OCI-LY7 (cell line): ENCODE results near the gene FTO. TPM values are rescaled to one million over a fixed set of nuclear protein-coding genes. Genes with fewer than 3 reads are reported as not detected.

Source experiments
- BruUV-seq: library from RNA; stranded (reverse); fragments of 400-500 nt; replicated peaks from 2 replicates; lab custom pipeline; 2021; lab: Mats Ljungman, UMichigan
- CTCF ChIA-PET: fragments of 300-600 bp; sonication (Branson Sonifier 250); formaldehyde crosslinking; loops from one replicate; lab custom pipeline; 2022; ENCODE audit warnings: antibody characterized with exemption; ENCODE audit not compliant: unreplicated experiment; lab: Charles Lee
- POLR2A ChIA-PET: fragments of 300-600 bp; sonication (Branson Sonifier 250); formaldehyde crosslinking; loops from one replicate; lab custom pipeline; 2022; ENCODE audit warnings: antibody characterized with exemption; lab: Charles Lee
- DNase-seq: peaks from one replicate; pipeline ENCODE4 v3.0.0-alpha.2; 2015; ENCODE audit warnings: low spot score
- H2AFZ ChIP-seq: fragments of 200-600 bp; sonication (generic), shearing (Covaris generic); 2 replicates; pipeline ENCODE4 v1.6.1; 2014; ENCODE audit warnings: mild to moderate bottlenecking, antibody characterized with exemption, low read length, moderate library complexity
- H3K27ac ChIP-seq: fragments of 200-600 bp; sonication (generic); 2 replicates; pipeline ENCODE4 v1.5.1; 2014; ENCODE audit warnings: mixed run types, low read depth, mild to moderate bottlenecking, moderate library complexity, low read length, inconsistent platforms; ENCODE audit not compliant: poor library complexity, severe bottlenecking
- H3K36me3 ChIP-seq: fragments of 200-600 bp; sonication (generic); 2 replicates; pipeline ENCODE4 v1.6.1; 2014; ENCODE audit warnings: mild to moderate bottlenecking, antibody characterized with exemption, low read length, moderate library complexity, mixed read lengths; ENCODE audit not compliant: insufficient read depth
- H3K4me1 ChIP-seq: fragments of 200-600 bp; sonication (generic); 2 replicates; pipeline ENCODE4 v1.5.1; 2014; ENCODE audit warnings: mild to moderate bottlenecking, low read length; ENCODE audit not compliant: insufficient read depth, poor library complexity, severe bottlenecking
- H3K4me2 ChIP-seq: fragments of 200-600 bp; sonication (generic); 2 replicates; pipeline ENCODE4 v1.6.1; 2014; ENCODE audit warnings: mild to moderate bottlenecking, low read length
- H3K4me3 ChIP-seq: fragments of 200-600 bp; sonication (generic); 2 replicates; pipeline ENCODE4 v1.5.1; 2014; ENCODE audit warnings: mild to moderate bottlenecking, low read depth, low read length; ENCODE audit not compliant: poor library complexity, severe bottlenecking
- H3K79me2 ChIP-seq: fragments of 200-600 bp; sonication (generic); 2 replicates; pipeline ENCODE4 v1.6.1; 2016; ENCODE audit warnings: low read depth, mild to moderate bottlenecking, low read length, moderate library complexity, mixed read lengths; ENCODE audit not compliant: insufficient read depth
- H3K9me2 ChIP-seq: fragments of 200-600 bp; sonication (generic); 2 replicates; pipeline ENCODE4 v1.6.1; 2016; ENCODE audit warnings: mild to moderate bottlenecking, low read length, mixed read lengths; ENCODE audit not compliant: insufficient read depth
- H3K9me3 ChIP-seq: fragments of 200-600 bp; sonication (generic); 2 replicates; pipeline ENCODE4 v1.6.1; 2014; ENCODE audit warnings: mild to moderate bottlenecking, mixed run types, low read length, mixed read lengths
- H4K20me1 ChIP-seq: fragments of 200-600 bp; sonication (generic); 2 replicates; pipeline ENCODE4 v1.6.1; 2014; ENCODE audit warnings: mild to moderate bottlenecking, antibody characterized with exemption, low read length, moderate library complexity, mixed read lengths; ENCODE audit not compliant: insufficient read depth
- EZH2phosphoT487 ChIP-seq: fragments of 200-600 bp; sonication (generic); IDR thresholded peaks from 2 replicates; pipeline ENCODE4 v1.6.1; 2018; ENCODE audit warnings: low read depth, borderline replicate concordance, mild to moderate bottlenecking, mixed run types, antibody characterized with exemption, low read length, moderate library complexity, mixed read lengths
- intact Hi-C: fragments of 100-400 bp; cut with micrococcal nuclease; formaldehyde crosslinking; loops from one replicate; pipeline ENCODE4 v1.10.0; 2022; ENCODE audit not compliant: unreplicated experiment
- total RNA-seq, 2 experiments: library from RNA; depleted of rRNA in 1 of 2; stranded (reverse); fragments of >200 nt in 1 of 2; shearing (Covaris generic) in 1 of 2; gene quantifications; 2 replicates each; pipeline ENCODE4 v1.2.3, GENCODE V29; 2014 to 2022
- TF ChIP-seq, protein P1 (sequence below): fragments of 200-600 bp; sonication (generic); conservative IDR thresholded peaks from 2 replicates; pipeline ENCODE4 v1.5.1; 2014; ENCODE audit warnings: mild to moderate bottlenecking, antibody characterized with exemption, low read length, moderate library complexity, mixed read lengths

FTO gene
- total RNA-seq, 2 experiments from 2014 or later = 57.1 to 68.0 TPM

DNA sequence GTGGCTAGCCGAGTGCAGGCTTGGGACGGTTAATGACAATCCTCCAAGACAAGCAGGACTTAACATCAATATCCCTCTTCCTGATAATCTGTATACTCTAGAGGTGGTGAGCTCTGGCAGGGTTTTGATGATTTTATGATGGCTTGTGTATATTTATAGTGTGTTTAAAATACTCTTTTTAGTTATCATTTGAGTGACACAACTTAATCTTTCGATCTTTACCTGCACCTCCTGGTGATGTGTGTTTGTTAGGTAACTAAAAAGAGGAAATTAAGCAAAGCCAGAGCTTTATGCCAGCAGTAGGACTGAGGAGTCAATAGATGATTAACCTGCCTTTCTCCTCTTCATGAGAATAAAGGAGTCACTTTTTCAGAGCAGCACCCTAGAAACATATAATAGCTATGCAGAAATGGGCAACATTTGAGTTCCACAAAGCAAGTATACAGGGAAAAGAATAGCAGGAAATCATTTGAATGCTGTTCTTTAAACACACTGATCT, 372.1 kb downstream of the FTO start:
- TF ChIP-seq EZH2phosphoT487 = no peak
- TF ChIP-seq, protein P1, sequence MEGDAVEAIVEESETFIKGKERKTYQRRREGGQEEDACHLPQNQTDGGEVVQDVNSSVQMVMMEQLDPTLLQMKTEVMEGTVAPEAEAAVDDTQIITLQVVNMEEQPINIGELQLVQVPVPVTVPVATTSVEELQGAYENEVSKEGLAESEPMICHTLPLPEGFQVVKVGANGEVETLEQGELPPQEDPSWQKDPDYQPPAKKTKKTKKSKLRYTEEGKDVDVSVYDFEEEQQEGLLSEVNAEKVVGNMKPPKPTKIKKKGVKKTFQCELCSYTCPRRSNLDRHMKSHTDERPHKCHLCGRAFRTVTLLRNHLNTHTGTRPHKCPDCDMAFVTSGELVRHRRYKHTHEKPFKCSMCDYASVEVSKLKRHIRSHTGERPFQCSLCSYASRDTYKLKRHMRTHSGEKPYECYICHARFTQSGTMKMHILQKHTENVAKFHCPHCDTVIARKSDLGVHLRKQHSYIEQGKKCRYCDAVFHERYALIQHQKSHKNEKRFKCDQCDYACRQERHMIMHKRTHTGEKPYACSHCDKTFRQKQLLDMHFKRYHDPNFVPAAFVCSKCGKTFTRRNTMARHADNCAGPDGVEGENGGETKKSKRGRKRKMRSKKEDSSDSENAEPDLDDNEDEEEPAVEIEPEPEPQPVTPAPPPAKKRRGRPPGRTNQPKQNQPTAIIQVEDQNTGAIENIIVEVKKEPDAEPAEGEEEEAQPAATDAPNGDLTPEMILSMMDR = no peak
- POLR2A ChIA-PET = no interaction called here
- intact Hi-C loops = no loop called here
- Histone ChIP-seq H3K4me1 (no peaks in the 10 kb centered on the region), H3K79me2 (no peaks in the 10 kb centered on the region), H3K9me2 (no peaks in the 10 kb centered on the region), H3K9me3 (no peaks in the 10 kb centered on the region), H2AFZ (no peak overlapping the region), H3K36me3 (no peaks in the 10 kb centered on the region), H3K4me2 (no peak overlapping the region), H4K20me1 (no peaks in the 10 kb centered on the region), H3K27ac (no peak overlapping the region), H3K4me3 (no peak overlapping the region)
- DNase-seq = no peak
- CTCF ChIA-PET = no interaction called here
- BruUV-seq = no TSS peak

DNA sequence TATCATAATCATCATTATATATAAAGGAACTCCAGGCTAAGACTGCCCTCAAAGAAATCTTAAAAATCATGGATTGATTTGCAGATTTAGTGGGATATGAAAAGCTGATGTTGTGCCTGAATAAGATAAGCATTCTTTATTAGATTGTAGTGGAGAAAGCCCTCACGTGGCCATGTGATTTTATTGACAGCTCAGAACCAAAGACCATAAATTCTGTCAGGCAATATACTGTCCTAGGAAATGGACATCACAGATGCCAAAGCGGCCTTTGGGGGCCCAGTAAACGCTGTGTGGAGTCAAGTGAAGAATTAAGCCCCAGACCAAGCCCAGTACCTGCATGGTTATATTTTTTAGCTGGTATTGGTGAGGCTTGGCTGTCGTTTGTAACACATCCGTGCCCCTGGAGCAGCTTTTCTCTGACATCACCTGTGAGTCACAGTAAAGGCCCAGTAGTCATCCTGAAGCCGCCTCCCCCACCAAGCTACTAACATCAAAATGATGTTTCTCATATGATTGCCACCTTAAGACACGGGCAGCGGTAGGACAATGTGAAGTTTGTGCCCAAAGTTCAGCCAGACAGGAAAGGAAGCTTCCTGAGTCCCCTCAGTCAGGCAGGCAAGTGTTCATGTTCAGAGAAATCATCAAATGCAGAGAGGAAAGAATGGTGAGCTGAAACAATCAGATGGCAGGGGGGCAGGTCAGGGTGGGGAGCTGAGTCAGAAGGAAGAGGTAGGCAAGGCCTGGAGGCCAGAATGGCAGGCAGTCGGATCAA, 373.3 kb downstream of the FTO start:
- H3K4me1 ChIP-seq = no peaks in the 10 kb centered on the region
- intact Hi-C loops = no loop called here
- H2AFZ ChIP-seq = no peak overlapping the region
- ChIA-PET CTCF (no interaction called here), POLR2A (interaction anchor here (0.7 kb wide), 1 partner anchor 710 kb away, joined by 3 read pairs; no protein-coding TSS in a partner anchor)
- no TSS peak for BruUV-seq
- no peak overlapping the region for H3K4me2 ChIP-seq
- H4K20me1 ChIP-seq = no peaks in the 10 kb centered on the region
- no peak overlapping the region for H3K4me3 ChIP-seq
- H3K36me3 ChIP-seq = no peaks in the 10 kb centered on the region
- no peaks in the 10 kb centered on the region for H3K9me3 ChIP-seq
- H3K79me2 ChIP-seq = no peaks in the 10 kb centered on the region
- no peak for DNase-seq
- H3K9me2 ChIP-seq = no peaks in the 10 kb centered on the region
- no peak for TF ChIP-seq EZH2phosphoT487
- TF ChIP-seq, protein P1 = no peak
- no peak overlapping the region for H3K27ac ChIP-seq

DNA sequence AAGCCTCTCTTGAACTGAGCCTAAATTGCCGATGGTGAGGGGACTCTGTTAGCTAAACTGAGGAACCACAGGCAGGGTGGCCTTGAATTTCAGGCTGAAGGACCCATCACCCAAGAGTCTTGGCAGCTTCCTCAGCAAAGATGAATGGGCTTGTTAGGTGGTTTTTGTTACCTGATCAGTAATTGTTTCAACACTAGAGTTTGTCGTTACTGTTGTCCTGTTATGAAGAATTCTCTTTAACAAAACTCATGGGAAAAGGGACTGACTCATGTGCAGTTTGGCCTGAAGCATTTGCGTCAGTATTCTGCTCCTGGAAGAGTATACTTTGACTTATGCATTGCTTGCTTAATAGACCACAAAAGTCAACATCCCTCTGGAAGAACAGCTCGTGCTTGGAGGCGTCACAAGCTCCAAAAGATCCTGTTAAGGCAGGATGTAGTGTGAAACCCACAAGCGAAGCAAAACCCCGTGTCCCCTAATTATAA, 376.6 kb downstream of the FTO start:
- Histone ChIP-seq H2AFZ (no peak overlapping the region), H3K79me2 (no peaks in the 10 kb centered on the region), H3K27ac (no peak overlapping the region), H3K9me3 (no peaks in the 10 kb centered on the region), H3K4me3 (no peak overlapping the region), H3K4me2 (no peak overlapping the region), H3K9me2 (no peaks in the 10 kb centered on the region), H3K36me3 (no peaks in the 10 kb centered on the region), H4K20me1 (no peaks in the 10 kb centered on the region), H3K4me1 (no peaks in the 10 kb centered on the region)
- no peak for DNase-seq
- intact Hi-C loops = no loop called here
- ChIA-PET POLR2A (no interaction called here), CTCF (no interaction called here)
- TF ChIP-seq, protein P1 = no peak
- BruUV-seq = no TSS peak
